Left ventricle myocardium inferior (tissue), 1 donor: ENCODE results near the gene DNAH5. TPM values are rescaled to one million over a fixed set of nuclear protein-coding genes. Genes with fewer than 3 reads are reported as not detected.

ENCODE experiments used
- DNase-seq: peaks from one replicate; pipeline ENCODE4 v3.0.0-alpha.2; 2020
- H3K27ac ChIP-seq: fragments of 200-600 bp; replicated peaks from 2 replicates; pipeline ENCODE4 v1.8.0; 2021
- H3K27me3 ChIP-seq: fragments of 200-600 bp; 2 replicates; pipeline ENCODE4 v1.8.0; 2021; ENCODE audit warnings: low read depth
- H3K36me3 ChIP-seq: fragments of 200-600 bp; 2 replicates; pipeline ENCODE4 v1.8.0; 2021
- H3K4me1 ChIP-seq: fragments of 200-600 bp; 2 replicates; pipeline ENCODE4 v1.8.0; 2021
- H3K4me3 ChIP-seq: fragments of 200-600 bp; 2 replicates; pipeline ENCODE4 v1.8.0; 2021; ENCODE audit warnings: mild to moderate bottlenecking, moderate library complexity
- H3K9me3 ChIP-seq: fragments of 200-600 bp; replicated peaks from 2 replicates; pipeline ENCODE4 v1.8.0; 2021
- intact Hi-C: fragments of 100-400 bp; cut with micrococcal nuclease; formaldehyde crosslinking; loops from one replicate; pipeline ENCODE4 v1.11.0; 2022
- long read RNA-seq: library from polyadenylated mRNA; unstranded; transcript quantifications from one replicate; pipeline ENCODE4 v2.0.0, GENCODE V29; 2021
- total RNA-seq: library from RNA; stranded (reverse); fragmentation: NEBNext Ultra II Directional; extraction: Animal tissue kit (Norgen Biotek cat#: 25700); gene quantifications from one replicate; pipeline ENCODE4 v1.2.1, GENCODE V29; 2021
- TF ChIP-seq, protein P1 (sequence below): fragments of 200-600 bp; IDR thresholded peaks from 2 replicates; pipeline ENCODE4 v1.8.0; 2021; ENCODE audit warnings: antibody characterized with exemption, mild to moderate bottlenecking, borderline replicate concordance
- donor health status: DM: no; HTN: yes; CAD: no; lungs with severe emphysema.

DNAH5 gene, protein sequence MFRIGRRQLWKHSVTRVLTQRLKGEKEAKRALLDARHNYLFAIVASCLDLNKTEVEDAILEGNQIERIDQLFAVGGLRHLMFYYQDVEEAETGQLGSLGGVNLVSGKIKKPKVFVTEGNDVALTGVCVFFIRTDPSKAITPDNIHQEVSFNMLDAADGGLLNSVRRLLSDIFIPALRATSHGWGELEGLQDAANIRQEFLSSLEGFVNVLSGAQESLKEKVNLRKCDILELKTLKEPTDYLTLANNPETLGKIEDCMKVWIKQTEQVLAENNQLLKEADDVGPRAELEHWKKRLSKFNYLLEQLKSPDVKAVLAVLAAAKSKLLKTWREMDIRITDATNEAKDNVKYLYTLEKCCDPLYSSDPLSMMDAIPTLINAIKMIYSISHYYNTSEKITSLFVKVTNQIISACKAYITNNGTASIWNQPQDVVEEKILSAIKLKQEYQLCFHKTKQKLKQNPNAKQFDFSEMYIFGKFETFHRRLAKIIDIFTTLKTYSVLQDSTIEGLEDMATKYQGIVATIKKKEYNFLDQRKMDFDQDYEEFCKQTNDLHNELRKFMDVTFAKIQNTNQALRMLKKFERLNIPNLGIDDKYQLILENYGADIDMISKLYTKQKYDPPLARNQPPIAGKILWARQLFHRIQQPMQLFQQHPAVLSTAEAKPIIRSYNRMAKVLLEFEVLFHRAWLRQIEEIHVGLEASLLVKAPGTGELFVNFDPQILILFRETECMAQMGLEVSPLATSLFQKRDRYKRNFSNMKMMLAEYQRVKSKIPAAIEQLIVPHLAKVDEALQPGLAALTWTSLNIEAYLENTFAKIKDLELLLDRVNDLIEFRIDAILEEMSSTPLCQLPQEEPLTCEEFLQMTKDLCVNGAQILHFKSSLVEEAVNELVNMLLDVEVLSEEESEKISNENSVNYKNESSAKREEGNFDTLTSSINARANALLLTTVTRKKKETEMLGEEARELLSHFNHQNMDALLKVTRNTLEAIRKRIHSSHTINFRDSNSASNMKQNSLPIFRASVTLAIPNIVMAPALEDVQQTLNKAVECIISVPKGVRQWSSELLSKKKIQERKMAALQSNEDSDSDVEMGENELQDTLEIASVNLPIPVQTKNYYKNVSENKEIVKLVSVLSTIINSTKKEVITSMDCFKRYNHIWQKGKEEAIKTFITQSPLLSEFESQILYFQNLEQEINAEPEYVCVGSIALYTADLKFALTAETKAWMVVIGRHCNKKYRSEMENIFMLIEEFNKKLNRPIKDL (N-terminal part only)
- total RNA-seq, result 0.14 TPM
- long read RNA-seq, result 0 reads

DNA sequence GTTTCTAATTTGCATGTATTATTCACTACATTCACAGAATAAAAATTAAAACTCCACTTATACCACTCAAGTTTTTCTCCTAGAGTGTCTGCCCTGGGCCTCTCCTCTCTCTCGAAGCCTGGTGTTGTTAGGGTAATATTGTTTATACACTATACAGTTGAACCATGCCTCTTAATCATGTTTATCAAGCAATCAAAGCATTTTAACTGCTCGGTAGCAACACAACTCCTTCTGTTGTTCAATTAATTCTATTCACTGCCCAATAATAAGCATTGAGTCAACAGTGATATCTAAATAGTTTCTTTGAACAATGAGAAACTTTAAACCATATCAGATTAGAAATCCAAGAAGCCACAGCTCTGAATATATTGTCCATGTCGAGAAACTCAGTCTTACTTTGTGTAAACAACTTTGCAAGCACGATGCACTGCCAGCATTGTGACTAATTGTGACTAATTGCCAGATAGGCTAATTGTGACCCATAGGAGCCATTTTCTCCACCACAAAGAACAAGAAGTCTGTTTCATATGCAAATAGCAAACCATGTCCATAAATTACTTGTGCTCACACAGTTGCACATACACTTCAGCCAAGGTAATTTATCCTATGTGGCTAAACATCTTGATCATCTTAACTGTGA, at the start of gene DNAH5:
DNAH5 (minus strand) TSS at position 129 of the 640 bp plus-strand sequence. CDS start 250 bp downstream, outside the sequence.
- TF ChIP-seq, protein P1, sequence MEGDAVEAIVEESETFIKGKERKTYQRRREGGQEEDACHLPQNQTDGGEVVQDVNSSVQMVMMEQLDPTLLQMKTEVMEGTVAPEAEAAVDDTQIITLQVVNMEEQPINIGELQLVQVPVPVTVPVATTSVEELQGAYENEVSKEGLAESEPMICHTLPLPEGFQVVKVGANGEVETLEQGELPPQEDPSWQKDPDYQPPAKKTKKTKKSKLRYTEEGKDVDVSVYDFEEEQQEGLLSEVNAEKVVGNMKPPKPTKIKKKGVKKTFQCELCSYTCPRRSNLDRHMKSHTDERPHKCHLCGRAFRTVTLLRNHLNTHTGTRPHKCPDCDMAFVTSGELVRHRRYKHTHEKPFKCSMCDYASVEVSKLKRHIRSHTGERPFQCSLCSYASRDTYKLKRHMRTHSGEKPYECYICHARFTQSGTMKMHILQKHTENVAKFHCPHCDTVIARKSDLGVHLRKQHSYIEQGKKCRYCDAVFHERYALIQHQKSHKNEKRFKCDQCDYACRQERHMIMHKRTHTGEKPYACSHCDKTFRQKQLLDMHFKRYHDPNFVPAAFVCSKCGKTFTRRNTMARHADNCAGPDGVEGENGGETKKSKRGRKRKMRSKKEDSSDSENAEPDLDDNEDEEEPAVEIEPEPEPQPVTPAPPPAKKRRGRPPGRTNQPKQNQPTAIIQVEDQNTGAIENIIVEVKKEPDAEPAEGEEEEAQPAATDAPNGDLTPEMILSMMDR, result no peak
- DNase-seq, result no peak

GRCh38 chr5:13993926-13994325, 49.4 kb upstream of the DNAH5 start:
- Histone ChIP-seq H3K27ac (no peak overlapping the region), H3K9me3 (peaks cover 13% of the 10 kb centered on the region), H3K27me3 (peaks cover 9% of the 10 kb centered on the region), H3K4me3 (no peak overlapping the region), H3K36me3 (no peaks in the 10 kb centered on the region), H3K4me1 (no peaks in the 10 kb centered on the region)
- no peak for DNase-seq
- TF ChIP-seq, protein P1, result no peak
- intact Hi-C loops, result loop anchor here (10.0 kb wide), 1 partner anchor 101 kb away; no protein-coding TSS in a partner anchor

More for the DNA sequence above, at the start of gene DNAH5:
- intact Hi-C loops, result no loop called here
- no peak within 1 kb of the TSS for H3K4me3 ChIP-seq
- H3K27me3 ChIP-seq, result peaks cover 29% of the 10 kb centered on the region
- no peaks in the 10 kb centered on the region for H3K36me3 ChIP-seq
- no peak within 1 kb of the TSS for H3K27ac ChIP-seq
- no peaks in the 10 kb centered on the region for H3K9me3 ChIP-seq
- no peaks in the 10 kb centered on the region for H3K4me1 ChIP-seq

- Histone ChIP-seq H3K27me3 (peaks cover 9% of the 10 kb centered on the region), H3K27ac (no peak overlapping the region), H3K9me3 (peaks cover 10% of the 10 kb centered on the region), H3K4me3 (no peak overlapping the region), H3K4me1 (no peaks in the 10 kb centered on the region), H3K36me3 (no peaks in the 10 kb centered on the region)
- TF ChIP-seq, protein P1, result no peak
- intact Hi-C loops, result loop anchor here (10.0 kb wide), 1 partner anchor 102 kb away; no protein-coding TSS in a partner anchor
- DNase-seq, result no peak
Measured at GRCh38 chr5:13992795-13993194, 48.3 kb upstream of the DNAH5 start.

DNA sequence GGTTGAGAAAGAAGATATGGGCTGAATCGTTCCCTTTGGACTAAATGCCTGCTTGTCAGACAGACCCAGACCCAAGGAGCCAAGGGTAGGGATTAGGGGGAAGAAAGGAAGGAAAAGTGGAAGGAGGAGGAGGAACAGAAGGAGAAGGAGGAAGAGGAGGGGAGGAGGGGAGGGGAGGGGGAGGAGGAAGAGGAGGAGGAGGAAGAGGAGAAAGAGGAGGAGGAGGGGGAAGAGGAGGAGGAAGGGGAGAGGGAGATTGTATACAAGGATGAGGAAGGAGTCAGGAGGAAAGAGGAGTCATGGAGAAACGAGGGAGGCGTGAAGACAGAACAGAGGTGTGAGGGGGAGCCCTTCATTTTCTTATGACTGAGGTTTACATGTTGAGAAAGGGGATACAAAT, 46.9 kb upstream of the DNAH5 start:
- Histone ChIP-seq H3K27ac (no peak overlapping the region), H3K4me1 (no peaks in the 10 kb centered on the region), H3K4me3 (no peak overlapping the region), H3K9me3 (no peaks in the 10 kb centered on the region), H3K36me3 (no peaks in the 10 kb centered on the region), H3K27me3 (peaks cover 16% of the 10 kb centered on the region)
- intact Hi-C loops, result loop anchor here (10.0 kb wide), 1 partner anchor 103 kb away; no protein-coding TSS in a partner anchor
- TF ChIP-seq, protein P1, result no peak
- no peak for DNase-seq
